SU-DHL-6 (cell line): ENCODE measurements around the gene ATG2B.

ENCODE experiments used
- H2AFZ ChIP-seq: fragments of 200-600 bp; sonication (generic); 2 replicates; pipeline ENCODE4 v1.6.1; 2014; ENCODE audit warnings: low read depth, mild to moderate bottlenecking, moderate library complexity, mixed read lengths, antibody characterized with exemption, low read length; ENCODE audit not compliant: severe bottlenecking
- H3F3A ChIP-seq: fragments of 200-600 bp; shearing (Covaris generic); 2 replicates; pipeline ENCODE4 v1.6.0; 2016; ENCODE audit warnings: antibody characterized with exemption, mild to moderate bottlenecking; ENCODE audit not compliant: insufficient read depth
- H3K27ac ChIP-seq: fragments of 200-600 bp; sonication (generic); 2 replicates; pipeline ENCODE4 v1.5.1; 2016; ENCODE audit warnings: low read depth, mild to moderate bottlenecking, low read length, moderate library complexity, mixed read lengths
- H3K27me3 ChIP-seq: fragments of 200-600 bp; sonication (generic), shearing (Covaris generic); 2 replicates; pipeline ENCODE4 v1.6.0; 2014; ENCODE audit warnings: mild to moderate bottlenecking, low read length
- H3K36me3 ChIP-seq: fragments of 200-600 bp; sonication (generic); 2 replicates; pipeline ENCODE4 v1.6.1; 2014; ENCODE audit warnings: mild to moderate bottlenecking, low read length, mixed read lengths
- H3K4me2 ChIP-seq: fragments of 300-600, 200-600 bp; shearing (Covaris generic), sonication (generic); 2 replicates; pipeline ENCODE4 v1.6.0; 2014; ENCODE audit warnings: low read length, low read depth, mild to moderate bottlenecking; ENCODE audit not compliant: poor library complexity, severe bottlenecking
- H3K4me3 ChIP-seq: fragments of 200-600 bp; sonication (generic); 2 replicates; pipeline ENCODE4 v1.5.1; 2014; ENCODE audit warnings: antibody characterized with exemption, low read length, mild to moderate bottlenecking, mixed read lengths; ENCODE audit not compliant: insufficient read depth, poor library complexity, severe bottlenecking
- H3K79me2 ChIP-seq: fragments of 200-600 bp; sonication (generic); 2 replicates; pipeline ENCODE4 v1.6.1; 2014; ENCODE audit warnings: mild to moderate bottlenecking, low read length, moderate library complexity; ENCODE audit not compliant: insufficient read depth
- H3K9ac ChIP-seq: fragments of 200-600 bp; sonication (generic); 2 replicates; pipeline ENCODE4 v1.7.0; 2014; ENCODE audit warnings: mild to moderate bottlenecking, low read length
- H3K9me2 ChIP-seq: fragments of 200-600 bp; sonication (generic); replicated peaks from 2 replicates; pipeline ENCODE4 v1.6.1; 2014; ENCODE audit warnings: low read length; ENCODE audit not compliant: insufficient read depth
- H3K9me3 ChIP-seq: fragments of 200-600 bp; sonication (generic); 2 replicates; pipeline ENCODE4 v1.6.1; 2014; ENCODE audit warnings: low read length, mixed read lengths; ENCODE audit not compliant: insufficient read depth
- H4K20me1 ChIP-seq: fragments of 200-600 bp; sonication (generic); 2 replicates; pipeline ENCODE4 v1.6.1; 2014; ENCODE audit warnings: low read depth, mild to moderate bottlenecking, antibody characterized with exemption, low read length, moderate library complexity, mixed read lengths
- EZH2phosphoT487 ChIP-seq: fragments of 200-600 bp; sonication (generic), shearing (Covaris generic); conservative IDR thresholded peaks from 2 replicates; pipeline ENCODE4 v1.6.1; 2018; ENCODE audit warnings: mild to moderate bottlenecking, antibody characterized with exemption, low read length, moderate library complexity, mixed read lengths
- TF ChIP-seq, protein P1 (sequence below): fragments of 200-600 bp; sonication (generic); IDR thresholded peaks from one replicate; pipeline ENCODE4 v1.5.1; 2017; ENCODE audit warnings: antibody characterized with exemption, mild to moderate bottlenecking, low read length, moderate library complexity; ENCODE audit not compliant: insufficient read depth, poor library complexity, severe bottlenecking

ATG2B gene

DNA sequence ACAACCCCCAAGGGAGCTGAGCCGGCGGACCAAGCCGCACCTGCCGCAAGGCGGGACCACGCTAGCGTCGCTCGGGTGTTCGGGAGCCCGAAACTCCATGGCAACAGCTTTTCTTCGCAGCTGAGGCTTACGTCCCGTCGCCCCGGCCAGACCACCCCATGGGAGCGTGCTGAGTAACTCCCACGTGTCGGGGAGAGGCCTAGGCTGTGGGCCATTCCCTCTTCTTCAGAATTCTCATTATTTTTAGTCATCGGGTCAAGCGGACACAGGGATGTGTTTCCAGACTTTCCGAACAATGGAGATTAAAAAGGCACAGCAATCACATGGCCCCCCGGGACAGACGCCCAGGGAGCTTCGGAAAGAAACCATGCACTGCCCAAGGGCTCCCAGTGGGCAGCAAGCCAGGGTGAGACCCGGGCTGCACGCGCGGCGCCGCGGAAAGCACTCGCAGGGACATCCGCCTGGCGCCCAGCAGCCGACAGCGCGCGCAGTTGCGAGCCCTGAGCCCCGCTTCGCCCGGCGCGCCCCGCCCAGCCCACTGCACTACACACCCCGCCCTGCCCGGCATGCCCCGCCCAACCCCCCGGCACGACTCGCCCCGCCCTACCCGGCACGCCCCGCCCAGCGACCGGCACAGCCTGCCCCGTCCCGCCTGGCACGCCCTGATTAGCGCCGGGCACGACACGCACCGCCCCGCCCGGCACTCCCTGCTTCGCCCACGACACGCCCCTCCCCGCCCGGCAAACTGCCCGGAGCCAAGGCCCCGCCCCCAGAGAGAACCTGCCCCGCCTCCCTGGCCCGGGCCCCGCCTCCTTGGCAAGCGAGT lies 28.4 kb upstream of the ATG2B start:
- Histone ChIP-seq H3K9ac (peak overlapping the region; percentile 62), H3K27ac (no peak overlapping the region), H3K4me3 (peak overlapping the region; percentile 65), H3F3A (peaks cover 4% of the 10 kb centered on the region; the same call in 1 of the 2 replicates), H2AFZ (peak overlapping the region; percentile 90), H4K20me1 (no peaks in the 10 kb centered on the region), H3K9me3 (no peaks in the 10 kb centered on the region), H3K9me2 (no peaks in the 10 kb centered on the region), H3K27me3 (no peaks in the 10 kb centered on the region), H3K79me2 (no peaks in the 10 kb centered on the region), H3K4me2 (peak overlapping the region; percentile 72), H3K36me3 (peaks cover 2% of the 10 kb centered on the region; the same call in 1 of the 2 replicates)
- TF ChIP-seq, protein P1, sequence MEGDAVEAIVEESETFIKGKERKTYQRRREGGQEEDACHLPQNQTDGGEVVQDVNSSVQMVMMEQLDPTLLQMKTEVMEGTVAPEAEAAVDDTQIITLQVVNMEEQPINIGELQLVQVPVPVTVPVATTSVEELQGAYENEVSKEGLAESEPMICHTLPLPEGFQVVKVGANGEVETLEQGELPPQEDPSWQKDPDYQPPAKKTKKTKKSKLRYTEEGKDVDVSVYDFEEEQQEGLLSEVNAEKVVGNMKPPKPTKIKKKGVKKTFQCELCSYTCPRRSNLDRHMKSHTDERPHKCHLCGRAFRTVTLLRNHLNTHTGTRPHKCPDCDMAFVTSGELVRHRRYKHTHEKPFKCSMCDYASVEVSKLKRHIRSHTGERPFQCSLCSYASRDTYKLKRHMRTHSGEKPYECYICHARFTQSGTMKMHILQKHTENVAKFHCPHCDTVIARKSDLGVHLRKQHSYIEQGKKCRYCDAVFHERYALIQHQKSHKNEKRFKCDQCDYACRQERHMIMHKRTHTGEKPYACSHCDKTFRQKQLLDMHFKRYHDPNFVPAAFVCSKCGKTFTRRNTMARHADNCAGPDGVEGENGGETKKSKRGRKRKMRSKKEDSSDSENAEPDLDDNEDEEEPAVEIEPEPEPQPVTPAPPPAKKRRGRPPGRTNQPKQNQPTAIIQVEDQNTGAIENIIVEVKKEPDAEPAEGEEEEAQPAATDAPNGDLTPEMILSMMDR: no peak
- TF ChIP-seq EZH2phosphoT487: no peak

DNA sequence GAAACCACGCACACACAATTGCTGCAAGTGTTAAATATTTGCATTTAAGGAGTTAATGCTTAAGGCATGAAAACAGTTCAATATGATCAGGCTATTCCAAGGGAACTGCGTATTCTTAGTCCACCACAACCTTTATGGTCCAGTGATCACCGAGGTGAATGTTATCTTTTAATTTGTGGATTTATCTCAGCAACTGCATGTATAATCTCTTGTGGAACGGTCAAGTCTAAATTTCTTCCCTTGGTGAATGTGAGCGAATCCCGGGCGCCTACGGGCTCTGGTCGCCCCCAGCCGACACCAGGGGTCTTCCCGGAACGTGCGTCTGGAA lies 27.8 kb upstream of the ATG2B start:
- Histone ChIP-seq H3K9ac (peak overlapping the region; percentile 62), H3F3A (peaks cover 4% of the 10 kb centered on the region; the same call in 1 of the 2 replicates), H3K9me2 (no peaks in the 10 kb centered on the region), H3K27ac (no peak overlapping the region), H3K79me2 (no peaks in the 10 kb centered on the region), H4K20me1 (no peaks in the 10 kb centered on the region), H3K9me3 (no peaks in the 10 kb centered on the region), H3K27me3 (no peaks in the 10 kb centered on the region), H3K4me3 (peak overlapping the region; percentile 65), H2AFZ (peak overlapping the region; percentile 90), H3K4me2 (peak overlapping the region; percentile 72), H3K36me3 (peaks cover 6% of the 10 kb centered on the region; the same call in 1 of the 2 replicates)
- TF ChIP-seq EZH2phosphoT487: no peak
- TF ChIP-seq, protein P1: no peak

DNA sequence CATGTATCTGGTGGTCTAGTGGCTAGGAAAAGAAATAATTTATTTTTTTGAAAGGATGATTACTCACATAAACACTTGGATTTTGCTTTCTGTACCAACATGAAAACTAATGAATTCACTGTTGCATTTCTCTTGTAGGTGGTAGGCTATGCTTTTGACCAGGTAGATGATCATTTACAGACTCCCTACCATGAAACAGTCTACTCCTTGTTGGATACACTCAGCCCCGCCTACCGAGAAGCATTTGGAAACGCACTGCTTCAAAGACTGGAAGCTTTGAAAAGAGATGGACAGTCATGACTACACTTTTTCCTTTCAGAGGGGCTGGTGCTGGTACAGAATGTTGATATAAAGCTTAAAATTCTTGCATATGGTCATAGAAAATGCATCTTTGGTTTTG lies 22.2 kb upstream of the ATG2B start:
- TF ChIP-seq EZH2phosphoT487: no peak
- TF ChIP-seq, protein P1: no peak
- no peak overlapping the region for H3K4me3 ChIP-seq
- H3K4me2 ChIP-seq: no peak overlapping the region
- no peak overlapping the region for H3K9ac ChIP-seq
- H3K27me3 ChIP-seq: no peaks in the 10 kb centered on the region
- H3K9me2 ChIP-seq: no peaks in the 10 kb centered on the region
- no peak overlapping the region for H2AFZ ChIP-seq
- H3F3A ChIP-seq: 0 out of 2 replicates have a peak, but pooled peaks cover 5% of the 10 kb centered on the region
- H3K9me3 ChIP-seq: no peaks in the 10 kb centered on the region
- H4K20me1 ChIP-seq: no peaks in the 10 kb centered on the region
- H3K36me3 ChIP-seq: peaks cover 16% of the 10 kb centered on the region
- no peaks in the 10 kb centered on the region for H3K79me2 ChIP-seq
- H3K27ac ChIP-seq: no peak overlapping the region
